Spleen (tissue), 7 donors: Measurements from ENCODE around the gene FAM135A.

Source experiments
- CTCF ChIP-seq, 11 experiments: fragments of 200-600 bp in 7 of 11; fragments of 450-650 bp in 4 of 11; sonication (generic) in 4 of 11; IDR thresholded peaks in 8 of 11; conservative IDR thresholded peaks in 3 of 11; 1 replicate in 7 of 11; 2 replicates in 4 of 11; pipeline versions ENCODE4 v1.4.0 to v1.8.0; 2016 to 2021; ENCODE audit warnings: antibody characterized with exemption in 11 of 11, inconsistent platforms in 4 of 11, mild to moderate bottlenecking in 1 of 11
- POLR2A ChIP-seq, 3 donors: fragments of 450-650 bp; IDR thresholded peaks; one replicate each; pipeline ENCODE4 v1.5.1; 2017; ENCODE audit warnings: antibody characterized with exemption in 3 of 3, mild to moderate bottlenecking in 1 of 3
- POLR2AphosphoS5 ChIP-seq, 3 donors: sonication (generic); formaldehyde crosslinking; IDR thresholded peaks; one replicate each; pipeline ENCODE4 v1.5.1; 2017; ENCODE audit warnings: antibody characterized with exemption in 3 of 3
- donor health status: DM: no; HTN: no; CAD: no; lungs with moderate emphysema.
- donor health status: DM: no; HTN: no; CAD: no.
- donor health status: DM: no; HTN: no; CAD: no.

GRCh38 chr6:70370496-70370895, 42.8 kb upstream of the FAM135A start:
- TF ChIP-seq CTCF (IDR thresholded peaks at IDR 0.05 in 8 of 11, conservative IDR thresholded peaks at IDR 0.05 in 3 of 11) = no peak
- TF ChIP-seq POLR2AphosphoS5 (IDR thresholded peaks at IDR 0.05) = no peak
- TF ChIP-seq POLR2A (IDR thresholded peaks at IDR 0.05) = no peak
